Measurements from ENCODE around the gene MFRP.

MFRP gene

DNA sequence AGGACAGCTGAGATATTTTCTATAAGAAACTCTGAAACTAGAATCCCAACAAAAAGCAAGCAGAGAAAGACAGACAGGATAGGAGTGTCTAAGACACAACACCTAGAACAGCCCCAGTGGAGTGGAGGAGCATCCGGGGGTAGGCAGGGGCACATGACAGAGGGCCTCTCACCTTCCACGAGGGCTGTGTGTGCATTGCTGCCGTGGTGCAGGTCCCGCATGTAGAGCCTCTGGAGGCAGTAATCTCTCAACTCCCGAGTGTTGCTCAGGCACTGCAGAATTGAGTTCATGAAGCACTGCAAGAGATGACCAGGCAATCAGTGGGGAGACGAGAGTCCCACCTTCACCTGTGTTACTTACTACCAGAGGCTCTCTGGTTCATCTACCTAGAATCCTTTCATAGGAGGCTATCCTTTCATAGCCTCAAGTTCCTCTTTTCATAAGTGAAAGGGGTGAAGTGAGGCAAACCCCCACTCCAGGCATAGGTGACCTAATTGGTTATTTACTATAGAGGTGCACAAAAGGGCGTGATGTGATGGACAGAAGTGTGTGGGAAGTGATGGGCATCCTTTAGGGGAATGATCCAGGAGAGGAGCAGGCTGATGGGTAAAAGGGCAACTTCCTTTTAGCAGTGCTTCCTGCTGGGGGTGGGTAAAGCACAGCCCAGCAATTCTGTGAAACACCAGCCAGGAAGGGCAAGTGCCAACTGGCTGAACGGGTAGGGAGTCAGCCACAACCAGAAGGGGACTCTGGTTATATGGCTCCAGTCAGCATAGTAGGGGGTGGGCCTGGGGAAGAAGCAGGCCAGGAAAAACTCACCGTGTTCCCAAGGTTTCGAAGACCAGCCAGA, 13.1 kb upstream of the MFRP start:
- peak in 1 of 56 donors; percentile 28 for DNase-seq

- no peak for DNase-seq
Observed at GRCh38 chr11:119357074-119357473, 10.6 kb upstream of the MFRP start.

DNA sequence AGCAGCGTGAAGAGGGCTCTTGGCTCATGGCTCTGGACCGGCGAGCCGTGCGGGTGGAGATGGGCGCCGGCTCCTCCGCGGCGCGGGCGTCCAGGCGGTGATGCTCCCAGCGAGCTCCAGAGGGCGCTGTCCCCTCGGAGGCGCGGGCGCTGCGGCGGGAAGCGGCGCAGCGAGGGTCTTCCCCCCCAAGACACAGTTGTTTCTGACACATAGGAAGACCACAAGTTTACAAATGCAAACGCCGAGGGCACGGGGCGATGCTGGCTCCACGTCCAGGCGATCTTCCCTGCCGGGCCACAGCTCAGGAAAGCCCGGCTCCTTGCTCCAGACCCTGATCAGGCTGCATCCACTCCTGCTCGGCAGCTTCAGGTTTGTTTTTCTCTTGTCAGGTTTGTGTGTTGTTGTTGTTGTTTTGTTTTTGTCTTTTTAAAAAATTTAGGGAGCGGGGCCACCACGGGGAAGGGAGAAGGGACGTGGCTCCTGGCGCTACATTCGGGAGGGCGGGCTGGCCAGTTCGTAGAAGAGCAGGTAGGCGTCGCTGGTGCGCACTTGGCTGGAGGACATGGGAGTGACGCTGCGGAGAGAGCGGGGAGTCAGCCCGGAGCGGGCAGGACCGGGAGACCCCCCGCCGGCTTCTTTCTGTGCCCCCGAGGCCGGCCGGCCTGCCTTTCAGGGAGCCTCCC, 10.0 kb upstream of the MFRP start:
- DNase-seq, result peak in 36 of 56 donors; percentile 33 to 78 (median 61)

DNA sequence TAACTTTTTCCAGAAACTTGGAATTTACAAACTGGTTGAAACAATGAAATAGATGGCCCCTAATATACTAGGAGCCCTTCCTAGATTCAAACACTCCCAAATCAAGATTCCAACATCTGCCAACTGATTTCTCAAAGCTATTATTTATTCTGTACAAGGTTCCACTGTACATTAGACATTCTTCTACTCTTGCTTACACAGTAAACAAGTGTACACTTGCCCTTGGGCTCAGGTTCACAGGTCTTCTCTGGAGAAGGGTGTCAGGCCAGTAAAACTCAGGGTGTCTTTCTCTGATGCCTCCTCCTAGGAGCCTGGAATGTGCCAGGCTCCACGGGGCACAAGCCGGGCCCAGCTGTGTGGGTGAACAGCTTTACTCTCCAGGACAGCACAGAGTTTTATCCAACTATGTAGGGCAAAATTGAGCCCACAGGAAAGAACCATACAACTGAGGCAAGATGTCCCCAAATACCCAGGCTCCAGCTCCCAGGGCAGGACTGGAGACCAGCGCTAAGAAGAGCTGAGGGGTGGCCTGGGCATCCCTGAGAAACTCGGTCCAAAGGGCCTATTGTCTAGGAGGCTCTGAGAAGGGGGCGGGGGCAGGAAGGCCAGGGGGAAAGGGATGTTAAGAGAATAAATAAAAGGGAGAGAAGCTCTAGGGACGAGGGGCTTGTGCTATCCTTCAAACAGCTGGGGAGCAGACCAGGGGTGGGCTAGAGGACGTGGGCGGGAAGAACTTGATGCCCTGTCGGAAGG, 8.8 kb upstream of the MFRP start:
- no peak for DNase-seq

- peak in 5 of 56 donors; percentile 27 to 67 (median 51) for DNase-seq
Observed at GRCh38 chr11:119352857-119353260, 6.4 kb upstream of the MFRP start.

- no peak for DNase-seq
Observed at GRCh38 chr11:119351232-119351631, 4.7 kb upstream of the MFRP start.

DNA sequence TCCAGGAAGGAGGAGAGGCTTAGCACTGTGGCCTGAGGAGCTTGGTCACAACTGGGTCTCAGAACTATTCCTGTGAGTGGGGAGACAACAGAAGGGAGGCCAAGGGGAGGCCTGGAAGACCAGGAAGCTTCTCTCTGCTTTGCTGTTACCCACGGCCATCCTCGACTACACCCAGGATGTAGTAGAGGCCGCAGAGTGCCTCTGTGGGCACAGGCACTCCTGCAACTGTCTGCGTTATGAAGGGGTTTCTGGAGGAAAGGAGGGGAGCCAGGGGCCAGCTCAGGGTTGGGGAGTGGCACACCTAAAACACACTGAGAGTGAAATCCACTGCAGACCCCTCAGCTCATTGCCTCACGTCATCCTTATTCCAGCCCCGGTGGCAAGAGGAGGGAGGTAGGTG, 3.8 kb upstream of the MFRP start:
- DNase-seq, result no peak

- DNase-seq, result no peak
Observed at GRCh38 chr11:119347940-119348605, 1.6 kb upstream of the MFRP start.

GRCh38 chr11:119347242-119347641, 737 bp upstream of the MFRP start:
- no peak for DNase-seq

GRCh38 chr11:119345685-119346084, 820 bp downstream of the MFRP start:
- DNase-seq, result no peak

DNA sequence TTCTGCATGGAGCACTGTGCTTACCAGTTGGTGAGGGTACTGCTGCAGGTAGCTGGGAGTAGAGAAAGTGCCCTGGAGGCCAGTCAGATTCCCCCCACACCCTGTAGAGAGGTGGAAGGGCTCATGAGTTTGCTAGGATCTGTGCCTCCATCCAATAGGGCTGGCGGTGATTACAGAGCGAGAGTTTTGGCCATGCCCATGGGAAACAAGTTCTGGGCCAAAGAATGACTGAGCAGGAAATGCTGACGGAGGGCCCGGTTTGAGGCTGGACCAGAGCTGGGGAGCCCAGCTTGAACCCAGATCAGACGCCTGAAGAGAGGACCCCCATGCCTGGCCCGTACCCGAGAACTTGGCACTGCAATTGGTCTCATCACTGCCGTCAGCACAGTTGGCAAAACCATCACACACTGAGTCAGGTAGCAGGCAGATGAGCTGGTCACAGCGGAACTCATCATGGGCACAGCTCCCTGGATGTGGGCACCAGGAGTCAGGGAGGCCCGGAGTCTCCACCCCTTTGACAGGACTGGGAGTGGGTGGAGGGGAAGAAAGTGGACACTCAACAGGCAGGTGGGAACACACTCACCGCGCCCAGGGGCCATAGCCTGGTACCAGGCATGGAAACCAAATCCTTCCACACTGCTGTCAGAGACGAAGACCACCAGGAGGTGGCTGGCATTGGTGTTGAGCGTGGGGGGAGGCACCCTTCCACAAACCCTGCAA, 2.1 kb downstream of the MFRP start:
- no peak for DNase-seq

DNA sequence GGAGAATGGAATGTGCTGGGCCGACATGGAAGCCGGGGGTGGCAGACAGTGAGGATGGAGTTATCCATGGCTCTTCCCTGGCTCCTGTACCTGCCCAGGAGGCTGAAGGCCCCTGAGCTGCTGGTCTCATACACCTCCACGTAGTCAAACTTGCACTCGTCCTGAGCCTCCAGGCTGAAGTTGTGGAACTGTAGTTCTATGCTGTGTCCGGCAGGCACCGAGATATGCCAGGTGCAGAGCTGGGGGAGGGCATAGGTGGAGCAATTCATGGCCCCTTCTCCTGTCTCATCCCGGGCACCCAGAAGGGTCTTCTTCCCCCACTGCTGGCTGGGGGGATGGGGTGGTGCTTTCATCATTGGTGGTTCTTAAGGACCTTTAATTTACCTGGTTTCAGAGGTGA, 2.8 kb downstream of the MFRP start:
- DNase-seq, result no peak

DNA sequence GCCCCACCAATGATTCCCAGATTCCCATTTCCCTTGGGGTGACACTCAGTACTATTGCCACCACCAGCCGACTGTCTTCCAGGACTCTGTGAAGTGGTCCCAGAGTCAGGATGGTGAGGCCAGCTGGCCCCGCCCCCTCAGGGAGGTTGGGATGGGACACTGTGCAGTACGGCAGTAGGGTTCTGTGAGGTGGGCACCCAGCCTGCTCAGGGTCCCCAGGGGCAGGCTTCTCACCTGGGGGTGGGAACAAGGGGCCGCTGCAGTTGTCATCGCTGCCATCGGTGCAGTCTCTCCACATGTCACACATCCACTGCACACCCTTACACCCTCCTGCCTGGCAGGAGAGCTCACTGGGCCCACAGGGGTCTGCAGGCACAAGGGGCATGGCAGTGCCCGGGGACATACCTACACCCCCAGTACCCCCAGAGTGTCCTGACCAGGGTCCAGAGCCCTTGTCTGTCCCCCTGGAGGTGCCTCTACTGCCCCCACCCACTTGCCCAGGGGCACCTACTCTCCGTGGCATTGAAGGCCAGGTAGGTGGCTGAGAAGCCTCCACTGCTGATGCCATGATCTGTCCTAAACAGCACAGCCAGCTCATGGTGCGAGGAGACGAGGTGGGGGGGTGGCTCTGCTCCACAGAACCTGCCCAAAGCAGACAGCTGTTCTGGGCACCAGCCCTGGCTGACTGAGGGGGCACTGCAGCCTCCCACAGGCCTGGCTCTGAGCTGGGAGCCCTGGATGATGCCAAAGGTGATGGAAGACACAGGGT, 4.0 kb downstream of the MFRP start:
- DNase-seq, result no peak

DNA sequence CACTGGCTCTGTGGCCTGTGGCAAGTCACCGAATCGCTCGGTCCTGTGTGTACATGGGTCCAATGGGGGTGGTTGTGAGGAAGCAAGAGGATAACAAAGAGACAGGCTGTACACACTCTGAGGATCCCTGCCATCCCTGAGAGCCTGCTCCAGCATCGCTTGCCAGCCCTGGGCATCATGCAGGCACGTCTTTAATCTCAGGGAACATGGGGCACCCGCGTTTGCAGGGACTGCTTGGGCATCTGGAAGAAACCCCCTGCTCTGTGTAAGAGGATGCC, 4.5 kb downstream of the MFRP start:
- DNase-seq, result no peak

- peak in 4 of 56 donors; percentile 39 to 53 (median 50) for DNase-seq
Observed at GRCh38 chr11:119341222-119342022, 5.1 kb downstream of the MFRP start.

- DNase-seq, result peak in 38 of 56 donors; percentile 43 to 79 (median 66)
Observed at GRCh38 chr11:119340335-119341221, 5.9 kb downstream of the MFRP start, which contains the start of gene C1QTNF5. C1QTNF5 (minus strand) TSS chr11:119340883; CDS start chr11:119340397, 486 bp downstream.

GRCh38 chr11:119339589-119340334, 6.7 kb downstream of the MFRP start:
- DNase-seq, result peak in 33 of 56 donors; percentile 41 to 86 (median 61)
